Neuron (in vitro differentiated cells): ENCODE measurements around the gene GPAT3.

ENCODE experiments used
- H2AFZ ChIP-seq: one replicate; pipeline ENCODE4 v1.6.1; 2013; ENCODE audit warnings: low read depth, mild to moderate bottlenecking, inconsistent platforms, low read length, moderate library complexity
- H3K27me3 ChIP-seq: one replicate; pipeline ENCODE4 v1.6.1; 2013; ENCODE audit warnings: low read length; ENCODE audit not compliant: insufficient read depth
- H3K36me3 ChIP-seq: one replicate; pipeline ENCODE4 v1.6.1; 2013; ENCODE audit warnings: low read length; ENCODE audit not compliant: insufficient read depth
- H3K4me1 ChIP-seq: one replicate; pipeline ENCODE4 v1.6.1; 2013; ENCODE audit warnings: low read length; ENCODE audit not compliant: insufficient read depth
- H3K4me3 ChIP-seq: 2 replicates; pipeline ENCODE4 v1.5.1; 2013; ENCODE audit warnings: mild to moderate bottlenecking, low read length, moderate library complexity
- H3K9me3 ChIP-seq: one replicate; pipeline ENCODE4 v1.6.1; 2013; ENCODE audit warnings: low read length

The GPAT3 gene

DNA sequence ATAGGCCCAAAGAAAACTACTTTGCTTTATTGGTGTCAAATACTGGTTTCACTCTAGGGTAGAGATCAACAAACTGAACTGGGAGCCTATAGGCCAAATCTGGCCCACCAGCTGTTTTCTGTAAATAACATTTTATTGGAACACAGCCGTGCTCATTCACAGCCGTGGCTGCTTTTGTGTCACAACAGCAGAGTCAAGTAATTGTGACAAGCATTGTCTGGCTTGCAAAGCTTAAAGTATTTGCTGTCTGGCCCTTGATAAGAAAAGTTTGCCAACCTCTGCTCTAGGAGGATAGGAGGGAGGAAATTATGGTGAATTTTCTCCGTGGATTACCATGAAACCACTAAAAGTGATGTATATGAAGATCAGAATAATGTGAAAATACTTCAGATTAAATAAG lies 53.4 kb downstream of the GPAT3 start:
- H3K4me1 ChIP-seq: peaks cover 5% of the 10 kb centered on the region
- no peak overlapping the region for H2AFZ ChIP-seq
- no peaks in the 10 kb centered on the region for H3K36me3 ChIP-seq
- H3K27me3 ChIP-seq: no peaks in the 10 kb centered on the region
- H3K4me3 ChIP-seq: no peak overlapping the region
- no peaks in the 10 kb centered on the region for H3K9me3 ChIP-seq

- Histone ChIP-seq H3K4me3 (no peak overlapping the region), H2AFZ (no peak overlapping the region), H3K9me3 (no peaks in the 10 kb centered on the region), H3K36me3 (no peaks in the 10 kb centered on the region), H3K4me1 (peaks cover 5% of the 10 kb centered on the region), H3K27me3 (no peaks in the 10 kb centered on the region)
These were observed 55.1 kb downstream of the GPAT3 start for GRCh38 chr4:83591056-83591455.

DNA sequence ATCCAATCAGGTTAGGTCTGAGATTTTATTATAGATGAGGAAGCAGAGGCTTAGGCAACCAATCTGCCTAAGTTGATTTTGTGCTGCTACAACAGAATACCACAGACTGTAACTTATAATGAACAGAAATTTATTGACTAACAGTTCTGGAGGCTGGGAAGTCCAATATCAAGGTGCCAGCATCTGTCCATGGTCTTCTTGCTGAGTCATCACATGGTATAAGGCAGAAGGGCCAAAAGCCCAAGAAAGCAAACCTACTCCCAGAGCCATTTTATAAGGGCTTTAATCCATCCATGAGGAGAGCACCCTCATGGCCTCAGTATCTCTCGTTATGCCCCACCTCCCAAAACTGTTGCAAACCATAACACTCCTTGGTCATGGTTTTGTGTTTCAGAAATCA lies 55.8 kb downstream of the GPAT3 start:
- Histone ChIP-seq H3K4me1 (peaks cover 5% of the 10 kb centered on the region), H3K27me3 (no peaks in the 10 kb centered on the region), H3K9me3 (no peaks in the 10 kb centered on the region), H2AFZ (no peak overlapping the region), H3K36me3 (no peaks in the 10 kb centered on the region), H3K4me3 (no peak overlapping the region)

GRCh38 chr4:83599183-83599582 lies 63.3 kb downstream of the GPAT3 start:
- H3K9me3 ChIP-seq: no peaks in the 10 kb centered on the region
- H3K36me3 ChIP-seq: no peaks in the 10 kb centered on the region
- H3K4me1 ChIP-seq: no peaks in the 10 kb centered on the region
- peak overlapping the region; percentile 39 for H2AFZ ChIP-seq
- no peak overlapping the region for H3K4me3 ChIP-seq
- no peaks in the 10 kb centered on the region for H3K27me3 ChIP-seq

DNA sequence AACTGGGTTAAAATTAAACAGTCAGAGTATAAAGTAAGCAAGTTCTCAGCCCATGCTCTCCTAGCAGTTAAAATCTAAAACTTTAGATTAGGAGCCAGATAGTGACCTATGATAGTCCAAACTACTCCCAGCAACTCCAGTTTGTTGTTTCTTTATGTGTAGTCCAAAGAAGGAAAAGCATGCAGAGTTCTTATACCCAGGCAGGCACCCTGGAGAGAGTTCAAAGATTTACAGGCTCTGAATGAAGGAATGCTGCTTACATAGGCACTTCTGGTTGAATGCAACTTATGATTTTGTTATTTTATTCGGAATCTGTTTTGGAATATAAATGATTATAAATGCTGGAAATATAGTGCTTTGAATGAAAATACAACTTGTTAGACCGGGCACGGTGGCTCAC lies 67.2 kb downstream of the GPAT3 start:
- no peaks in the 10 kb centered on the region for H3K4me1 ChIP-seq
- no peaks in the 10 kb centered on the region for H3K27me3 ChIP-seq
- H3K4me3 ChIP-seq: no peak overlapping the region
- H3K9me3 ChIP-seq: no peaks in the 10 kb centered on the region
- no peak overlapping the region for H2AFZ ChIP-seq
- no peaks in the 10 kb centered on the region for H3K36me3 ChIP-seq

DNA sequence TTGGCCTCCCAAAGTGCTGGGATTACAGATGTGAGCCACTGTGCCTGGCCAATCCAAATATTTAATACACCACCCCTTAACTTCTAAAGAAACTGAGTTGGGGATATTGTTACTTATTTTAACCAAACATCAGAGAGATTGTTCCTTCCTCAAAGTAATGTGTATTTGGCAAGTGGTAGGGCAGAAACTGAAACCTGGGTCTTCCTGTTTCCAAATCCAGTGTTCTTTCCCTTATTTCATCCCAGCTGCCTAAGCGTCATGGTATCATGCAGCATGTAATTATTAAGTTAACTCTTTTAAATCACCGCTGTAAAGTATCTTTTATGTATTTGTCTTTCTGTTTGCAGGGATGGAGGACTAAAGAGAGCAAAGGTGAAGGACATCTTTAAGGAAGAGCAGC lies 68.4 kb downstream of the GPAT3 start:
- H3K9me3 ChIP-seq: no peaks in the 10 kb centered on the region
- H3K4me3 ChIP-seq: no peak overlapping the region
- H3K4me1 ChIP-seq: no peaks in the 10 kb centered on the region
- no peak overlapping the region for H2AFZ ChIP-seq
- H3K27me3 ChIP-seq: no peaks in the 10 kb centered on the region
- no peaks in the 10 kb centered on the region for H3K36me3 ChIP-seq

- no peaks in the 10 kb centered on the region for H3K36me3 ChIP-seq
- H3K4me3 ChIP-seq: no peak overlapping the region
- no peaks in the 10 kb centered on the region for H3K9me3 ChIP-seq
- no peak overlapping the region for H2AFZ ChIP-seq
- no peaks in the 10 kb centered on the region for H3K4me1 ChIP-seq
- H3K27me3 ChIP-seq: no peaks in the 10 kb centered on the region
These were observed 69.3 kb downstream of the GPAT3 start for GRCh38 chr4:83605210-83605609.

- Histone ChIP-seq H3K27me3 (no peaks in the 10 kb centered on the region), H3K36me3 (no peaks in the 10 kb centered on the region), H3K4me1 (no peaks in the 10 kb centered on the region), H2AFZ (no peak overlapping the region), H3K9me3 (no peaks in the 10 kb centered on the region), H3K4me3 (no peak overlapping the region)
These were observed 69.8 kb downstream of the GPAT3 start for GRCh38 chr4:83605744-83606172.

GRCh38 chr4:83606460-83606859 lies 70.6 kb downstream of the GPAT3 start:
- Histone ChIP-seq H3K27me3 (no peaks in the 10 kb centered on the region), H2AFZ (no peak overlapping the region), H3K4me3 (no peak overlapping the region), H3K36me3 (no peaks in the 10 kb centered on the region), H3K4me1 (no peaks in the 10 kb centered on the region), H3K9me3 (no peaks in the 10 kb centered on the region)

GRCh38 chr4:83606898-83607297 lies 71.0 kb downstream of the GPAT3 start:
- no peaks in the 10 kb centered on the region for H3K9me3 ChIP-seq
- no peak overlapping the region for H3K4me3 ChIP-seq
- H2AFZ ChIP-seq: no peak overlapping the region
- no peaks in the 10 kb centered on the region for H3K36me3 ChIP-seq
- no peaks in the 10 kb centered on the region for H3K4me1 ChIP-seq
- H3K27me3 ChIP-seq: no peaks in the 10 kb centered on the region

DNA sequence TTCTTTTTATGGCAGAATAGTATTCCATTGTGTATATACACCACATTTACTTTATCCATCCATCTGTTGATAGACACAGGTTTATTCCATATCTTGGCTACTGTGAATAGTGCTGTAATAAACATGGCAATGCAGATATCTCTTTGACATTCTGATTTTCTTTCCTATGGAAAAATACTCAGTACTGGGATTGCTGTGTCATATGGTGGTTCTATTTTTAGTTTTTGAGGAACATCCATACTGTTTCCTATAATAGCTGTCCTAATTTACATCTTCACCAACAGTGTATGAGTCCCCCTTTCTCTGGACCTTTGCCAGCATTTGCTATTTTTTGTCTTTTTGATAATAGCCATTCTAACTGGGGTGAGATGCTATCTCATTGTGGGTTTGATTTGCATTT lies 73.5 kb downstream of the GPAT3 start:
- Histone ChIP-seq H3K4me3 (no peak overlapping the region), H2AFZ (no peak overlapping the region)

GRCh38 chr4:83610729-83611128 lies 74.8 kb downstream of the GPAT3 start:
- Histone ChIP-seq H2AFZ (no peak overlapping the region), H3K36me3 (no peaks in the 10 kb centered on the region), H3K27me3 (no peaks in the 10 kb centered on the region), H3K4me1 (no peaks in the 10 kb centered on the region), H3K4me3 (no peak overlapping the region), H3K9me3 (peaks cover 2% of the 10 kb centered on the region)

More for the DNA sequence above, 73.5 kb downstream of the GPAT3 start:
- no peaks in the 10 kb centered on the region for H3K36me3 ChIP-seq
- no peaks in the 10 kb centered on the region for H3K27me3 ChIP-seq
- peaks cover under 1% of the 10 kb centered on the region for H3K9me3 ChIP-seq
- H3K4me1 ChIP-seq: no peaks in the 10 kb centered on the region

- H3K9me3 ChIP-seq: peaks cover 2% of the 10 kb centered on the region
- no peak overlapping the region for H3K4me3 ChIP-seq
These were observed 77.1 kb downstream of the GPAT3 start for GRCh38 chr4:83613023-83613422.

DNA sequence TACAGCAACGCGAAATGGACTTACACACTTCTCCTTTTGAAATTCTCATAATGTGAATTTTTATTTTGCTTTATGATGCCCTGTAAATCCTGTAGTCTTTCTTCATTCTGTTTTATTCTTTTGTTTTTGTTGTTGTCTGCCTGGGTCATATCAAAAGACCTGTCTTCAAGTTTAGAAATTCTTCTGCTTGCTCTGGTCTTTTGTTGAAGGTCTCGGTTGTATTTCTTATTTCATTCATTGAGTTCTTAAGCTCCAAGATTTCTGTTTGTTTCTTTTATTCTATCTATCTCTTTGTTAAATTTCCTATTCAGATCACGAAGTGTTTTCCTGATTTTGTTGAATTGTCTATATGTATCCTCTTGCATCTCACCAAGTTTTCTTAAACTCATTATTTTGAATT lies 78.1 kb downstream of the GPAT3 start:
- Histone ChIP-seq H3K9me3 (peaks cover 2% of the 10 kb centered on the region), H3K36me3 (no peaks in the 10 kb centered on the region), H2AFZ (no peak overlapping the region), H3K27me3 (no peaks in the 10 kb centered on the region), H3K4me1 (peaks cover 6% of the 10 kb centered on the region), H3K4me3 (no peak overlapping the region)

More at GRCh38 chr4:83613023-83613422, 77.1 kb downstream of the GPAT3 start:
- Histone ChIP-seq H3K27me3 (no peaks in the 10 kb centered on the region), H2AFZ (no peak overlapping the region), H3K36me3 (no peaks in the 10 kb centered on the region), H3K4me1 (no peaks in the 10 kb centered on the region)
